Esophagus squamous epithelium (tissue), 5 donors: ENCODE measurements around the gene OSBPL5. TPM values are rescaled to one million over a fixed set of nuclear protein-coding genes. Genes with fewer than 3 reads are reported as not detected.

ENCODE experiments used
- DNase-seq: peaks from one replicate; lab custom pipeline; 2025; lab: John Stamatoyannopoulos, UW
- H3K27ac ChIP-seq, 4 donors: fragments of 200-600 bp; sonication (generic); one replicate each; pipeline ENCODE4 v1.5.1; 2016 to 2019; ENCODE audit warnings: mild to moderate bottlenecking in 1 of 4
- H3K27me3 ChIP-seq, 4 donors: fragments of 200-600 bp; sonication (generic); 1 replicate in 3 of 4; 2 replicates in 1 of 4; pipeline versions ENCODE4 v1.5.1 to v1.6.0; 2017 to 2021; ENCODE audit warnings: antibody characterized with exemption in 1 of 4
- H3K36me3 ChIP-seq, 3 donors: fragments of 200-600 bp; sonication (generic); one replicate each; pipeline ENCODE4 v1.5.1; 2016 to 2019
- H3K4me1 ChIP-seq, 3 donors: fragments of 200-600 bp; sonication (generic); one replicate each; pipeline ENCODE4 v1.5.1; 2017 to 2019
- H3K4me3 ChIP-seq, 4 donors: fragments of 200-600 bp; sonication (generic); 1 replicate in 3 of 4; 2 replicates in 1 of 4; pipeline ENCODE4 v1.5.1; 2016 to 2019; ENCODE audit warnings: mild to moderate bottlenecking in 2 of 4, moderate library complexity in 1 of 4
- H3K9me3 ChIP-seq, 3 donors: fragments of 200-600 bp; sonication (generic); one replicate each; pipeline ENCODE4 v1.5.1; 2016 to 2019
- POLR2A ChIP-seq, 4 donors: fragments of 450-650 bp; IDR thresholded peaks; one replicate each; pipeline ENCODE4 v1.6.1; 2017; ENCODE audit warnings: antibody characterized with exemption in 4 of 4, mild to moderate bottlenecking in 4 of 4, moderate library complexity in 3 of 4
- WGBS, 2 donors: methylation state at CpG; one replicate each; pipeline ENCODE4 v1.1.5; 2018; 5-methylcytosine and 5-hydroxymethylcytosine counted together
- intact Hi-C: fragments of 100-400 bp; cut with DNase I; formaldehyde crosslinking; loops from one replicate; pipeline ENCODE4 v1.15.0; 2022
- total RNA-seq, 4 donors: library from RNA; depleted of rRNA; stranded (reverse); fragments of >200 nt; gene quantifications; one replicate each; pipeline ENCODE4 v1.1.0, GENCODE V29; 2016
- TF ChIP-seq, protein P1 (sequence below), 6 experiments: fragments of 450-650 bp in 4 of 6; fragments of 200-600 bp in 2 of 6; sonication (generic) in 2 of 6; IDR thresholded peaks; one replicate each; pipeline ENCODE4 v1.5.1; 2016 to 2019; ENCODE audit warnings: antibody characterized with exemption in 6 of 6, mild to moderate bottlenecking in 4 of 6, moderate library complexity in 4 of 6
- donor health status: DM: yes; HTN: yes; CAD: no.

The OSBPL5 gene
- total RNA-seq, 4 donors from 2014 or later = 11.9 to 30.9 (median 17.9) TPM

DNA sequence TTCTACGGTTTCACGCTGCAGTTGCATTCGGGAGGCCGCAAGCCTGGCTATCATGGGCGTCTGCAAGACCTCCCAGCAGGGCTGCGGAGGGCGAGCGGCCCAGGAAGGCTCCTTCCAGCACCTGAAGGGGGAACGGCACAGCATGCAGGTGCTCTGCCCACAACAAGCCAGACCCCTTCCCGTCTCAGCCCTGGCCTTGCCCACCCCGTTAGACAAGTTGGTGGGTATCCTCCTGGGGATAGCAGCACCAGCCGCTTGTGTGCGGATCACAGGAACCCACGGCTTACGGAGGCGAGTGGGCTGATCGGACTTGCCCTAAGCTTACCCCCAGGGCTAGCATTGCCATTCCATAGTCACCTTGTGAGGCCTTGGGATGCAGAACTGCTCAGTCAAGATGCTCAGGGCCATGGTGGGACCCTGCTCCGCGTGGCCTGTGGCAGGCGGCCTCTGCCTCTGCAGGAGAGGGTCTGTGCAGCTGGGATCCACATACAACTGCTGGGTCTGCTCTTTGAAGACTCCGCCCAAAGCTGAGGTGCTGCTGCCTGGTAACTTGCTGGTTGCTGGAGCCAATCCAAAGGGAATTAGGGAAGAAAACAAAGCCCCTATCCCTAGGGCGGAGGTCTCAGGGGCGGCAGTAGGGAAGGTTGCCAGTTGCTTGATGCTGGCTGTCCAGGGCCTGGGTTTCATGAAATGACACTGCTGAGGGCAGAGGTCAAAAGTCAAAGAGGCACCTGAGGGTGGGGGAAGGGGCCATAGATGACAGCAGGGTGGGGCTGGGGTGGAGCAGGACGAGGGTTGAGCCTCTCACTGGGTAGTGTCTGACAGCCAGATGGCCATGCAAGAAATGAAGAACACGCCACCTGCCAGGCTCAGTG, 1.4 kb upstream of the OSBPL5 start:
- Histone ChIP-seq H3K36me3 (no peaks in the 10 kb centered on the region), H3K4me3 (no peak overlapping the region), H3K9me3 (no peaks in the 10 kb centered on the region), H3K4me1 (peaks cover 23 to 68% (median 38%) of the 10 kb centered on the region in 3 donors), H3K27ac (no peak overlapping the region), H3K27me3 (peaks cover 0 to 58% (median 0%) of the 10 kb centered on the region in 4 donors)
- DNase-seq = no peak
- no peak for TF ChIP-seq POLR2A (IDR thresholded peaks at IDR 0.05)
- TF ChIP-seq, protein P1, sequence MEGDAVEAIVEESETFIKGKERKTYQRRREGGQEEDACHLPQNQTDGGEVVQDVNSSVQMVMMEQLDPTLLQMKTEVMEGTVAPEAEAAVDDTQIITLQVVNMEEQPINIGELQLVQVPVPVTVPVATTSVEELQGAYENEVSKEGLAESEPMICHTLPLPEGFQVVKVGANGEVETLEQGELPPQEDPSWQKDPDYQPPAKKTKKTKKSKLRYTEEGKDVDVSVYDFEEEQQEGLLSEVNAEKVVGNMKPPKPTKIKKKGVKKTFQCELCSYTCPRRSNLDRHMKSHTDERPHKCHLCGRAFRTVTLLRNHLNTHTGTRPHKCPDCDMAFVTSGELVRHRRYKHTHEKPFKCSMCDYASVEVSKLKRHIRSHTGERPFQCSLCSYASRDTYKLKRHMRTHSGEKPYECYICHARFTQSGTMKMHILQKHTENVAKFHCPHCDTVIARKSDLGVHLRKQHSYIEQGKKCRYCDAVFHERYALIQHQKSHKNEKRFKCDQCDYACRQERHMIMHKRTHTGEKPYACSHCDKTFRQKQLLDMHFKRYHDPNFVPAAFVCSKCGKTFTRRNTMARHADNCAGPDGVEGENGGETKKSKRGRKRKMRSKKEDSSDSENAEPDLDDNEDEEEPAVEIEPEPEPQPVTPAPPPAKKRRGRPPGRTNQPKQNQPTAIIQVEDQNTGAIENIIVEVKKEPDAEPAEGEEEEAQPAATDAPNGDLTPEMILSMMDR (IDR thresholded peaks at IDR 0.05) = no peak
- intact Hi-C loops = no loop called here
- whole genome bisulfite sequencing, 2 donors = 51 to 80% methylated on average over 9 to 11 of the region's 25 CpGs

DNA sequence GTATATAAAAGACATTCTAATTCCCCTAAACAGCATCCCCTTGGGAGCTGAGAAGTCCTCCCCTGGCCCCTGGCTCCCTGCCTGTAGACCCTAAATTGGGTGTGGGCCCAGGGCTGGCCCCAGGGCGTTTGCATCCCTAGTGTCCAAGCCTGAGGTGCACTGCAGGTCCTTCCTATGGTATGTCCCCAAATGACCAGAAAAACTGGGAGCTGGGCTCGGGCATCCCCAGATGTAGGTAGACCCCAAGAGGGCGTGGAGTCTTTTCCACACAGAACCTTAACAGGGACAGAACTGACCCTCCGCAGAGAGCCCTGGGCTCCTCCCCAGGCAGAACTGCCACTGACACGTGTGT, 782 bp upstream of the OSBPL5 start:
- TF ChIP-seq, protein P1 (IDR thresholded peaks at IDR 0.05) = no peak
- TF ChIP-seq POLR2A (IDR thresholded peaks at IDR 0.05) = no peak
- H3K27me3 ChIP-seq = peaks cover 0 to 52% (median 0%) of the 10 kb centered on the region in 4 donors
- intact Hi-C loops = no loop called here
- H3K4me1 ChIP-seq = peaks cover 24 to 74% (median 43%) of the 10 kb centered on the region in 3 donors
- 40% methylated on average over 1 of the region's 5 CpGs; no CpG with 5 or more reads in 1 of the 2 donors for WGBS, 2 donors
- H3K4me3 ChIP-seq = no peak overlapping the region
- no peaks in the 10 kb centered on the region for H3K9me3 ChIP-seq
- peak overlapping the region in 1 of 4 donors; percentile 93 for H3K27ac ChIP-seq
- DNase-seq = no peak
- no peaks in the 10 kb centered on the region for H3K36me3 ChIP-seq

DNA sequence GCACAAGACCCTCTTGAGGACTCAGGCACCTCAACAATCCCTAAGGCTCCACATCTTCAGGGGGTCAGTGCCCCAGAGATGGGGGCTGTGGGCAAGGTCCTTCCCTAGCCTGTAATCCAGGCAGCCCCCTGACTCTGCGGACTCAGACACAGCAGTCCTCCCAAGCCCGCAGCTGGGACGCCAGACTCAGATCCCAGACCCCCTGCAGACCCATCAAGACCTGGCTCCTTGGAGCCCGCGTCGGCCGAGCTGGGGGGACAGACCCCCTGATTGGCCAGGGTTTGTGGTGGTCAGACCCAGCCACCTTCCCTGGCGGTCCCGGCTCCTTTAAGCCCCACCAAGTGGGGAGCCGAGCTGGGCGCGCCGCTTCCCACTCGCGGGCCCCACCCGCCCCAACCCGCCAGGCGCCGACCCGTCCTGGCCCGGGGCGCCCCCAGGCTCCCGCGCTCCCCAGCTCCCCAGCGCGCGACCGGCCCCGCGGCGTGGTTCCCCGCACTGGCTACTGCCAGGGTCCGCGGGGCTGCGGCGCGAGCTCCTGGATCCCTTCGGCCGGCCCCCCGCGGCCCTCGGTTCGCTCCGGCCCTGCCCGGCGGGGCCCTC, 458 bp downstream of the OSBPL5 start:
- intact Hi-C loops = no loop called here
- Histone ChIP-seq H3K27ac (peak overlapping the region; percentile 80 to 93 (median 84)), H3K4me1 (peaks cover 37 to 83% (median 40%) of the 10 kb centered on the region in 3 donors)

DNA sequence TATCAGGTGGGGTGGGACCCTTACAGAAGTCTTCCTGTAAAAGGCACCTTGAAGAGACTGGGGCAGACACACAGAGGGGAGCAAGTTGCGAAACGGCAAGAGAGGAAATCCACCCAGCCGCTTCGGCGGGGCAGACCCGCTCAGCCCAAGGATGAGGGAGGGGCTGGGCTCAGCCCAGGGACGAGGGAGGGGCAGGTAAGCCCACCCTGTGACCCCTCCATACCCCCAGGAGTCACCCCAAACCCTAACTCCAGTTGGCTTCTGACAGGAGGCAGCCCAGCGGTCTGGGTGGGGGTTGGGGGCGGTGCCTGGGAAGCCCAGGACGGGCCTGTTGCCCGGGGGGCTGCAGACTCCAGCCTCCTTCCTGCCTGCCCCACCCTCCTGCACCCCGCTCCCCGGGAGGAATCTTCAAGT, 965 bp downstream of the OSBPL5 start:
- Histone ChIP-seq H3K27ac (peak overlapping the region; percentile 80 to 93 (median 84)), H3K4me3 (peak overlapping the region; percentile 67 to 96 (median 81)), H3K27me3 (peaks cover 0 to 35% (median 0%) of the 10 kb centered on the region in 4 donors), H3K4me1 (peaks cover 38 to 83% (median 41%) of the 10 kb centered on the region in 3 donors), H3K9me3 (no peaks in the 10 kb centered on the region), H3K36me3 (no peaks in the 10 kb centered on the region)
- 6% methylated on average over 3 to 7 of the region's 13 CpGs for WGBS, 2 donors
- intact Hi-C loops = no loop called here
- TF ChIP-seq, protein P1 (IDR thresholded peaks at IDR 0.05) = no peak
- no peak for TF ChIP-seq POLR2A (IDR thresholded peaks at IDR 0.05)
- no peak for DNase-seq

More for the DNA sequence above, 458 bp downstream of the OSBPL5 start:
- TF ChIP-seq POLR2A (IDR thresholded peaks at IDR 0.05) = no peak
- TF ChIP-seq, protein P1 (IDR thresholded peaks at IDR 0.05) = no peak
- Histone ChIP-seq H3K9me3 (no peaks in the 10 kb centered on the region), H3K27me3 (peaks cover 0 to 40% (median 0%) of the 10 kb centered on the region in 4 donors), H3K4me3 (peak overlapping the region; percentile 67 to 96 (median 81)), H3K36me3 (no peaks in the 10 kb centered on the region)
- 0% methylated on average over 2 of the region's 46 CpGs; no CpG with 5 or more reads in 1 of the 2 donors for WGBS, 2 donors
- DNase-seq = no peak
